HG02938 (cell line): ENCODE data around the gene NUBP1.
A peak's percentile ranks its signal among the peaks of the same experiment; 100 is the strongest.
"Not testable (repeated sequence)": the region's sequence is repeated elsewhere in the genome, so short reads cannot be mapped to it uniquely, and the experiment has no call there.

Experiments
- ATAC-seq: cut with Tn5 transposase; IDR thresholded peaks from one replicate; pipeline ENCODE4 v1.9.1; 2021; ENCODE audit warnings: mild to moderate bottlenecking, moderate library complexity; ENCODE audit not compliant: unreplicated experiment

The NUBP1 gene

DNA sequence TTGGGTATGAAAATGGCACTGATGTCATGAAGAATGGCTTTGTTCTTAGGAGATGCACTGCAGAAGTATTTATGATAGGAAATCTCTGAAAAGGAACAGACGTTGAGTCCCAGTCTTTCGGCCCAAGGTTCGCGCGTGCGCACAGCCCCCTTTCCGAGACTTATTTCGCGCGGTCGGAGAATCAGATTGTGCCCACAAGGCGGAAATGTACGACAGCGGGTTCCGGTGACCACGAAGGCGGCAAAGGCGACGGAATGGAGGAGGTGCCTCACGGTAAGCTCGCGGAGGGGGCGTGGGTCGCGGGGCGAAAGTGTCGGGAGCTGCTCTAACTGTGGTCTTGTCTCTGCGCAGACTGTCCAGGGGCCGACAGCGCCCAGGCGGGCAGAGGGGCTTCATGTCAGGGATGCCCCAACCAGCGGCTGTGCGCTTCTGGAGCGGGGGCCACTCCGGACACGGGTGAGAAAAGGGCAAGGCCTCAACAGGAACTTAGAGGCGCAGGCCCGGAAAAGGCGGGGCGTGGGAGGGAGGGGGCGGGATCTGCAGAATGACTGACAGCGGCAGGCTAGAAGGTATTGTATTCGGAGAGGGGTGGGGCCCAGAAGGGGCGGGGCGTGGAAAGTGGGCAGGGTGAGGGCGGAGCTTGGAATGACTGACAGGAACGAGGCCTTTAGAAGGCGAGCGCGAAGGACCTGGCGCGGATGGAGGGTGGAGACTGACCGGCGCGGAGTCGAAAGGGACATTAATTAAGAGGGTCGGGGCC lies at the start of gene NUBP1:
Gene NUBP1 (plus strand): TSS at position 233 of the 760 bp plus-strand sequence. CDS start 22 bp downstream, at position 255.
- peak; percentile 72 for ATAC-seq

GRCh38 chr16:10693889-10694288 lies 49.8 kb upstream of the NUBP1 start:
- no peak for ATAC-seq

GRCh38 chr16:10694306-10694705 lies 49.3 kb upstream of the NUBP1 start:
- no peak for ATAC-seq

DNA sequence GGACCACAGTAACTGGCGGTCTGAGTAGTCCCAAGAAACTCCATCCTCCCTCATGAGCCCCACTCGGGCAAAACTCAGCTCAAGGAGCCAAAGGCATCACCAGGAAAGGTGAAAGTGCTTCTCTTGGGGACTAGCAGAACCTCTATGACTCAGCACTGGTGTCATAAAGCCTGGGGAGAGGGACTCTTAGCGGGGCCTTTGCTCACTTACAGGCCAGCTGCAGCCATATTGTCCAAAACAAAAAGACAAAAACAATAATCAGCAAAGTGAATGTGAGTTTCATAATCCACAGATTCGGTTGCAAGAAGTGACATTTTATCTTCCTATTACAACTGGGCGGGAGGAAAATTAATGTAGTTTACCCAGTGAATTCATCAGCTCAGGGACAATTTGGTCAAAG lies 48.8 kb upstream of the NUBP1 start, which contains the start of gene TEKT5:
Gene TEKT5 (minus strand): TSS at position 101 of the 400 bp plus-strand sequence. CDS start 57 bp downstream, at position 44.
- ATAC-seq: no peak

- ATAC-seq: no peak
These were observed 43.9 kb upstream of the NUBP1 start for GRCh38 chr16:10699756-10700155.

GRCh38 chr16:10708969-10709368 lies 34.7 kb upstream of the NUBP1 start:
- ATAC-seq: no peak

GRCh38 chr16:10728003-10728887 lies 15.4 kb upstream of the NUBP1 start:
- no peak for ATAC-seq

- no peak for ATAC-seq
These were observed 14.3 kb upstream of the NUBP1 start for GRCh38 chr16:10729104-10730048.

DNA sequence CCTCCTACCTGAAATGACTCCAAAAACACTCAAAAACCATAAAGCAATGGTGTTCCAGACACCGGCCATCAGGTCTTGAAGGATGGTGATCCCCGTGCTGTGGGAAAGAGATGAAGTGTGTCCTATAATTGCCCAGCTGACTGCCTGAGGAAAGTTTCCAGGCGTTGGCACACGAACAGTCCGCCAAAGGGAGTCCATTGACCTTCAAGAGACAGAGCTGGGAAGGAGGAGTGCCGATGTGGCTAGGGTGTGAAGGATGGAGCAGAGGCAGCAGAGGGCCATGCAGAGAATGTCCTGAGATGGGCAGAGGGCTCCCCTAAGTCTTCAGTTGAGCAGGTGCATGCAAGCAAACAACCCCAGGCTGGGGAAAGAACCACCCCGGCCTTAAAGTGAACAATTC lies 11.9 kb upstream of the NUBP1 start:
- ATAC-seq: no peak

- peak; percentile 42 for ATAC-seq
These were observed 6.5 kb upstream of the NUBP1 start for GRCh38 chr16:10737068-10737625.

- peak; percentile 67 for ATAC-seq
These were observed 5.2 kb upstream of the NUBP1 start for GRCh38 chr16:10738231-10739077.

GRCh38 chr16:10740000-10740844 lies 3.4 kb upstream of the NUBP1 start:
- no peak for ATAC-seq

DNA sequence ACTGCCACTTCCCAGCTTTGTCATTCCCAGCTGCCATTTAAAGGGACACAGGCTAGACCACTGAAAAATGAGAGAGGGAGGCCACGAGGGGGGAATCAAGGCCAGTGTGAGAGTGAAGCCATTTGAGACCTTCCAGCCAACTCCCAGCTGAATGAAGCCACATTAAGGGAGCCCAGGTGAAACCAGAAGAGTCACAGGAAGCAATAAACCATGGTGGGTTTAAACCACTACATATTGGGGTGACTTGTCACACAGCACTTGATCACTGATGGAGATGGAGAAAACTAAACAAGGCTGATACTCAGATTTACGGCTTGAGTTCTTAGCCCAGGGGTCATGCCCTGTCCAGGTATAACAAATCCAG lies 2.8 kb upstream of the NUBP1 start:
- no peak for ATAC-seq

GRCh38 chr16:10741249-10741648 lies 2.4 kb upstream of the NUBP1 start:
- not testable (repeated sequence) for ATAC-seq

DNA sequence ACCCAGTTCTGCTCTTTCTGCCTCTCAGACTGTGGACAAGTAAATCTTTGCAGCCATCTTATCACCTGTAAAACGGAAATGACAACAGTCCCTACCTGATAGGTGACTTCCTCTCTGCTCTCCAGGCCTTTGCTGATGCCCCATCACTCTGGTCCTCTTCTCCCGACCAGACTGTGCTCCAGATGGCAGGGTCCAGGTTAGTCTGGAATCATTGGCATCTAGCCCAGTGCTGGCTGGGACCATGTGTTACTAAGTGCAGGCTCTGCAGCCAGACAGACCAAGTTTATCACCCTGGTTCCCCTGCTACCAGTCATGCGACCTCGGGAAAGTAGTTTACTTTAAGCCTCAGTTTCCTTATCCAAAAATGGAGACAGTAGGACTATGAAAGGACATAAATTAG lies 1.8 kb upstream of the NUBP1 start:
- no peak for ATAC-seq

GRCh38 chr16:10743227-10743609 lies 424 bp upstream of the NUBP1 start:
- ATAC-seq: no peak

DNA sequence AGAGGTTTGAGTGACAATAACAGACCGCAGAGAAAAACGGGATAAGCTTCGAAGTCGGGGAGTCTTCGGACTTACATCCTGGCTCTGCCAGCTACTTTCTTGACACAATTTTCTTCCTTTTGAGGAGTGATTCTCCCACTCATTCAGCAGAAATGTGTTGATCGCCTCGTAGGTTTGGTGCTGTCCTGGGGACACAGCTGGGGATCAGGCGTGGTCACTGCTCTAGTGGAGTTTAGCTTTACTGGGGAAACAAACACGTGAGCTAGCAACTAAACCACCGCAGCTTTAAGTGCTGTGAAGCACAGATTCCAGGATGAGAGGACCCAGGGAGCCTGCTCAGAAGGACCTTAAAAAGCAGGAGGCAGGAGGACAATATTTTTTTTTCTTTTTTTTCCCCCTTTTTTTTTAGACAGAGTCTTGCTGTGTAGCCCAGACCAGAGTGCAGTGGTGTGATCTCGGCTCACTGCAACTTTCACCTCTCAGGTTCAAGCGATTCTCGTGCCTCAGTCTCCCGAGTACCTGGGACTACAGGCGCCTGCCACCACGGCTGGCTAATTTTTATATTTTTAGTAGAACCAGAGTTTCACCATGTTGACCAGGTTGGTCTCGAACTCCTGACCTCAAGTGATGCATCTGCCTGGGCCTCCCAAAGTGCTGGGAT lies 858 bp downstream of the NUBP1 start:
- peak; percentile 11 for ATAC-seq

DNA sequence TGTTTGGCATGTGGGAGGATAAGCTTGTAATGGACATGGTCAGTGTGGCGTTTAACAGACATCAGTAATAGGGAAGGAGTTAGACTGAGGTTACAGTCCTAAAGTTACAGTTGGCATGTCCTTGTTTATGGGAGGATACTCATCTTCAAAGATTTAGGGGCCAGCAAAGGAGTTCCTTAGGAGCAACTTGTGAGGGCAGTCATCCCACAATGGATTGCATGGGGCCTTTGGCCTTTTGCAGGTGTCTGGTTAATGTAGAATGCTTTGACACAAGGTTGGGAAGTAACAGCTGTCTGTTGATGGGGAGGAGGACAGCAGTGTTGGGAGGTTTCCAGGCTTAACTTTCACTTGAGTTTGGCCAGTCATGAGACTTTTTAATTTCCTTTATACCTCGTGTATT lies 2.2 kb downstream of the NUBP1 start:
- ATAC-seq: no peak
